ENCODE results near the gene FRRS1. TPM values are rescaled to one million over a fixed set of nuclear protein-coding genes. Genes with fewer than 3 reads are reported as not detected.

Gene FRRS1, protein sequence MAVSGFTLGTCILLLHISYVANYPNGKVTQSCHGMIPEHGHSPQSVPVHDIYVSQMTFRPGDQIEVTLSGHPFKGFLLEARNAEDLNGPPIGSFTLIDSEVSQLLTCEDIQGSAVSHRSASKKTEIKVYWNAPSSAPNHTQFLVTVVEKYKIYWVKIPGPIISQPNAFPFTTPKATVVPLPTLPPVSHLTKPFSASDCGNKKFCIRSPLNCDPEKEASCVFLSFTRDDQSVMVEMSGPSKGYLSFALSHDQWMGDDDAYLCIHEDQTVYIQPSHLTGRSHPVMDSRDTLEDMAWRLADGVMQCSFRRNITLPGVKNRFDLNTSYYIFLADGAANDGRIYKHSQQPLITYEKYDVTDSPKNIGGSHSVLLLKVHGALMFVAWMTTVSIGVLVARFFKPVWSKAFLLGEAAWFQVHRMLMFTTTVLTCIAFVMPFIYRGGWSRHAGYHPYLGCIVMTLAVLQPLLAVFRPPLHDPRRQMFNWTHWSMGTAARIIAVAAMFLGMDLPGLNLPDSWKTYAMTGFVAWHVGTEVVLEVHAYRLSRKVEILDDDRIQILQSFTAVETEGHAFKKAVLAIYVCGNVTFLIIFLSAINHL
- total RNA-seq = 1 to 10 TPM; 1.7 to 8.2 (median 4.8) TPM
- 1 to 10 TPM in 1 of 2 donors, under 1 TPM in 1; 0.88 to 2.2 TPM for polyA plus RNA-seq
- long read RNA-seq, donor 1, partial matches to known transcripts = 0 of 2 reads
- long read RNA-seq, donor 1, other reads (novel, unspliced or antisense) = 1 of 2 reads
- long read RNA-seq, donor 2, partial matches to known transcripts = 0 of 3 reads
- long read RNA-seq, donor 2, other reads (novel, unspliced or antisense) = 1 of 3 reads
- long read RNA-seq, donor 3 = 0 reads

DNA sequence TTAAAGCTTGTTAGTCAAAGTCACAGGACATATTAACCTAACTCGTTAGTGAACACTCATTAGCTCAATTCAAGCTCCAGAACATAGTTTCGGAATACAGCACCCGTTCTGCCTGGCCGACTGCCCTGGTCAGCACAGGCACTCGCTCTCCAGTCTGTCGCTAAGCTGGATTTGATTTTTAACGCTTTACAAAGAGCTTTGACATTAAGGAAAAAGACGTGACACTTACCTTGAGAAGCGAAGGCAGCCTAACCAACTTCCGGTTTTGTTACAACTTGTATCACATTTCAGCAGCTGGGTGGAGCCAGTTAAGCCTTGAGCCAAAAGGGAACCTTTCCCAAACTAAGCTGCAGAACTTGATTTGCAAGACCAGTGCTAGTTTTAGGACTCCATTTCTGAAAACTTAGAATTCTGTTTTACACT, at the start of gene FRRS1:
FRRS1 (minus strand) TSS at position 258 of the 423 bp plus-strand sequence. CDS start 17,867 bp downstream, outside the sequence.
- Histone ChIP-seq H3K27ac (peak within 1 kb of the TSS in 9 of 10 donors; percentile 54 to 87 (median 71)), H3K4me3 (peak within 1 kb of the TSS in 9 of 10 donors; percentile 17 to 62 (median 53)), H3K9me3 (no peaks in the 10 kb centered on the region), H3K4me1 (peaks cover 0 to 34% (median 9%) of the 10 kb centered on the region in 9 donors), H3K27me3 (no peaks in the 10 kb centered on the region), H3K36me3 (no peaks in the 10 kb centered on the region)
- DNase-seq (peak; percentile 58 to 60), ATAC-seq (peak; percentile 61 to 90 (median 80))
- intact Hi-C loops (cut with DNase I) = no loop called here
- TF ChIP-seq, protein P1, sequence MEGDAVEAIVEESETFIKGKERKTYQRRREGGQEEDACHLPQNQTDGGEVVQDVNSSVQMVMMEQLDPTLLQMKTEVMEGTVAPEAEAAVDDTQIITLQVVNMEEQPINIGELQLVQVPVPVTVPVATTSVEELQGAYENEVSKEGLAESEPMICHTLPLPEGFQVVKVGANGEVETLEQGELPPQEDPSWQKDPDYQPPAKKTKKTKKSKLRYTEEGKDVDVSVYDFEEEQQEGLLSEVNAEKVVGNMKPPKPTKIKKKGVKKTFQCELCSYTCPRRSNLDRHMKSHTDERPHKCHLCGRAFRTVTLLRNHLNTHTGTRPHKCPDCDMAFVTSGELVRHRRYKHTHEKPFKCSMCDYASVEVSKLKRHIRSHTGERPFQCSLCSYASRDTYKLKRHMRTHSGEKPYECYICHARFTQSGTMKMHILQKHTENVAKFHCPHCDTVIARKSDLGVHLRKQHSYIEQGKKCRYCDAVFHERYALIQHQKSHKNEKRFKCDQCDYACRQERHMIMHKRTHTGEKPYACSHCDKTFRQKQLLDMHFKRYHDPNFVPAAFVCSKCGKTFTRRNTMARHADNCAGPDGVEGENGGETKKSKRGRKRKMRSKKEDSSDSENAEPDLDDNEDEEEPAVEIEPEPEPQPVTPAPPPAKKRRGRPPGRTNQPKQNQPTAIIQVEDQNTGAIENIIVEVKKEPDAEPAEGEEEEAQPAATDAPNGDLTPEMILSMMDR (IDR thresholded peaks at IDR 0.05) = peak in 3 of 9 donors; percentile 9 to 27 (median 21)
- 1% methylated on average over 10 of the region's 10 CpGs for WGBS, 2 donors

DNA sequence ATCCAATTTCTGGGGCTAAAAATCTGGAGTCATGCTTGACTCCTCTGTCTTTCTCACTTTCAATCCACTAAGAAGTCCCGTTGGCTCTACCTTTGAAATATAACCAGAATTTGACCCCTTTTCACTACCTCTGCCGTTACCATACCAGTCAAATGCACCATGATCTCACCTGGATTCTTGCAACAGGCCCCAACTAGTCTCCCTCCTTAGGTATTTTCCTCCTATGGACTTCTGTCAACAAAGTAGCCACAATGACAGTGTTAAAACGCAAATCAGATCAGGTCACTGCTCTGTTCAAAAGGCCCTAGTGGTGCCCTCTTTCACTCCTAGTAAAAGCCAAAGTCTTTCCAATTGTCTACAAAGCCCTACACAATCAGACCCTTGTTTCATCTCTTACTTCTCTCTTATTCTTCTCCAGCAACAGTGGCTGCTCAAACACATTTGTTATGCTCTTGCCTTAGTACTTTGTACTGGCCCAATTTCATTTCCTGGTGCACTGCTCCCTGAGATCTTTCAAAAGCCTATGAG, 48.0 kb upstream of the FRRS1 start:
- intact Hi-C loops (cut with DNase I) = loop anchor here in 6 of 10 donors (5.0 to 10.0 kb wide), 4 partner anchors 320 to 1058 kb away; partner anchors contain the start of genes SASS6 (in 1 of the 6) and TRMT13 (in 1 of the 6)
- WGBS, 2 donors = 90 to 92% methylated on average over 3 of the region's 3 CpGs
- Histone ChIP-seq H3K4me1 (peaks cover 0 to 8% (median 0%) of the 10 kb centered on the region in 9 donors), H3K4me3 (no peak overlapping the region), H3K27ac (no peak overlapping the region), H3K9me3 (no peaks in the 10 kb centered on the region), H3K36me3 (no peaks in the 10 kb centered on the region), H3K27me3 (peaks cover 0 to 5% (median 0%) of the 10 kb centered on the region in 7 donors)
- TF ChIP-seq, protein P1 (IDR thresholded peaks at IDR 0.05) = no peak
- DNase-seq = no peak
- ATAC-seq = no peak

DNA sequence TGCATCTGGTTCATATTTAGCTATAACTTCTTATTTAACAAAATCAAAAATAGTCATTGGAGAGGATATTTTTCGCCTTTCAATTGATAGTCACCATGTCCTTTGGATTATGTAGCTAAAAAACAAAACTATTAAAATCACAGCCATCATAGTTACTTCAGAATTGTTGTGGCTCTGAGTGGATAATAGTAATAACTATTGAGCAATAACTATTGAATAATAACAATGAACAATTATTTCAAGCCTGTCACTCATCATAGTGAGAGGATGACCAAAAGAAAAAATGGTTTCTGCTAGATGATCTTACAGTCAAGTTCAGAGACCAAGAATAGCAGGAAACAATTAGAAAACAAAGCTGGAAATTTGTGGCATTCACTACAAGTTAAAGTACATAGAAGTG, 45.3 kb upstream of the FRRS1 start:
- H3K27me3 ChIP-seq = peaks cover 0 to 5% (median 0%) of the 10 kb centered on the region in 7 donors
- DNase-seq (no peak), ATAC-seq (no peak)
- H3K36me3 ChIP-seq = no peaks in the 10 kb centered on the region
- no peak overlapping the region for H3K4me3 ChIP-seq
- H3K9me3 ChIP-seq = no peaks in the 10 kb centered on the region
- TF ChIP-seq, protein P1 (IDR thresholded peaks at IDR 0.05) = no peak
- WGBS, 2 donors = 96 to 98% methylated on average over 1 of the region's 1 CpG
- intact Hi-C loops (cut with DNase I) = loop anchor here in 6 of 10 donors (5.0 to 10.0 kb wide), 4 partner anchors 323 to 1061 kb away; partner anchors contain the start of genes SASS6 (in 1 of the 6) and TRMT13 (in 1 of the 6)
- no peak overlapping the region for H3K27ac ChIP-seq
- H3K4me1 ChIP-seq = peaks cover 0 to 13% (median 6%) of the 10 kb centered on the region in 9 donors

Measured in heart right ventricle (tissue), 16 donors.